Midbrain (tissue), 1 donor: ENCODE data around the gene LTBP1.
"Not testable (repeated sequence)": the region's sequence is repeated elsewhere in the genome, so short reads cannot be mapped to it uniquely, and the experiment has no call there.

Experiments
- DNase-seq: peaks from one replicate; lab custom pipeline; 2025; lab: John Stamatoyannopoulos, UW

Gene LTBP1

GRCh38 chr2:33343387-33343895 lies 396.7 kb downstream of the LTBP1 start:
- no peak for DNase-seq

DNA sequence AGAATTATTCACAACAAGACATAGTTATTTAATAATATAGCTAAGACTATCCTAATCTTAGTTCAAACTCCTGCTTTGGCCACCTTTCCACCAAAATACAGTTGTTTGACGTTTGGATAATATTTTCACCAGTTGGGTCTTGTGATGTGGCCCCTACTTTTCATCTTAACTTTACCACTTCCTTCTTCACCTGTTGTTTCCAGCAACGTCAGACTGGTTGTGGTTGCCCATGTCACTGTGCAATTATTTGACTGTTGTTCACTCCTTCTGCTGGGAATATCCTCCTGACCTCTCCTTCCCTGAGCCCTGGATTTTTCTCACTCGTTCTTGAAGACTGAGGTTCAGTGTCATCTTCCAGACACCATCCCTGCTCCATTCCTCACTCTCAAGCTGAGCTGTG lies 397.5 kb downstream of the LTBP1 start:
- DNase-seq, result no peak

- no peak for DNase-seq
Observed at GRCh38 chr2:33347856-33348255, 401.1 kb downstream of the LTBP1 start.

- no peak for DNase-seq
Observed at GRCh38 chr2:33350632-33351031, 403.9 kb downstream of the LTBP1 start.

DNA sequence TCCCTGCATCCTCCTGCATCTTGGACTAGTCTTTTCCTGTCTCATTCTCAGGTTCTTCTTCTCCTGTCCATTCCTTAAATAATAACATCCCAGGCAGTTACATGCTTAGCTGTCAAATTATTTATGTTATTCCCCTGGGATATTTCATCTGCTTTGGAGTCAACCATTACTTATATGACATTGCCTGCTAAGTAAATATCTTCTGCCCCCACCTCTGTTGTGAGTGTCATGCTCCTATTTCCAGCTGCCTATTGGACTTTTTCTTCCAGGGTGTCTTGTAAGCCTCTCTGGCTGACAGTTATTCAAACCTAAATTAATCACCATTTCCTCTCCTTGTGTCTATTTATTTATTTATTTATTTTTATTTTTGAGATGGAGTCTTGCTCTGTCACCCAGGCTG lies 405.0 kb downstream of the LTBP1 start:
- no peak for DNase-seq

- DNase-seq, result no peak
Observed at GRCh38 chr2:33354981-33355380, 408.2 kb downstream of the LTBP1 start.

GRCh38 chr2:33358878-33359277 lies 412.1 kb downstream of the LTBP1 start:
- no peak for DNase-seq

DNA sequence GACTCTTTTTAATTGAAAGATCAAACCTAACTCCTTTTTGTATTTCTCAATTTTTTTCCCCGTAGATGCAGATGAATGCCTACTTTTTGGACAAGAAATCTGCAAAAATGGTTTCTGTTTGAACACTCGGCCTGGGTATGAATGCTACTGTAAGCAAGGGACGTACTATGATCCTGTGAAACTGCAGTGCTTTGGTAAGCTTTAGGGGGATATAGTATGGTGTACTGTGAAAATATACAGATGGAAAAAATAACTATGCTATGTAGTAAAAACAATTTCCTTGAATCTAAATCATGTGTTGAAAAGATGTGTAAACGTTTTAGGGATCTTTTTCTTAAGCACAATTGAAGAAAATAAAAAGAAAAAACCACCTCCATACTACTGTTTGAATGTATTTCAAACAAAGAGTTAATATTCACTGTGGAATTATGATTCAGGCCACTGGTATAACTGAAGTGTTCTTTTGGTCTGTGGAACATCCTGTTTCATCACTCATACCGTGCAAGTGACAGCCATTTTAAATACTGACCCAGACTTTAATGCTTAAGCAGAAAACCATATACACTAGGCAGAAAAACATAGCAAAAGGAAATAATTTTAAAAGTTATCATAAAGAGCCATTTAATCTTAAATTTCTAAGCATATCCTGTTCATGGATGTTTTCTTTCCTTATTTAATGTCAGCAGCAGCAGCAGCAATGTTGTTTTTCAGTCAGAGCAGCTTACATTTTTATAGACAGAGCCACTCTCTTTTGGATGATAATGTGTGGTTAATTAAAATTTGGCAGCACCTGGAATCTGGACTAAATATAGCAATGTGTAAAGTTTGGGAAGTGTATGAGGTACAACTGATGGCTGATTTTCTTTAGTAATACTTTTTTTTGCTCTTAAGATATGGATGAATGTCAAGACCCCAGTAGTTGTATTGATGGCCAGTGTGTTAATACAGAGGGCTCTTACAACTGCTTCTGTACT lies 416.9 kb downstream of the LTBP1 start:
- DNase-seq, result no peak

DNA sequence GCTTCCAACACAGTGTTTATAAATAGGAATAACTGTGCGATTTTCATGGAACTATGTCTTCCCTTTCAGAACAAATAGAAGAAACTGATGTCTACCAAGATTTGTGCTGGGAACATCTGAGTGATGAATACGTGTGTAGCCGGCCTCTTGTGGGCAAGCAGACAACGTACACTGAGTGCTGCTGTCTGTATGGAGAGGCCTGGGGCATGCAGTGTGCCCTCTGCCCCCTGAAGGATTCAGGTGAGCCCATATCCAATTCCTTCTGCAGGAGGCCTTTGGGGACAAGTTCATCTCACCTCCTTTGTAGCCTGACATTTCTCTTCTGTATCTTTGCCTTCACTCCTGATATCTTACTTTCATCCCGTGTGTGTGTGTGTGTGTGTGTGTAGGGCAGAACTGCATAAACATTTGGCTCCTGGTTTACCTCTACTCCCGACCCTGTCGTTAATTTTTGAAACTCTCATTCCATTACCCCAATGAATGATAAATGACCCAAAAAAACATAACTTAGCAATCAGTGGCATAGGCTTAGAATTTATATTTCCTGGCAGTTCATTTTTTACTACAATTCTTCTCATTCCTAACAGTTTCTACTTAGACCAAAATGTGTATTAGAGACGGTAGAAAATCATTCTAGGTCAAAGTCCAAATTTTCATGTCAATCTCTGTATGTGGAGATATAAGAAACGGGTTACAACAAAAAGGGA lies 418.7 kb downstream of the LTBP1 start:
- DNase-seq, result no peak

DNA sequence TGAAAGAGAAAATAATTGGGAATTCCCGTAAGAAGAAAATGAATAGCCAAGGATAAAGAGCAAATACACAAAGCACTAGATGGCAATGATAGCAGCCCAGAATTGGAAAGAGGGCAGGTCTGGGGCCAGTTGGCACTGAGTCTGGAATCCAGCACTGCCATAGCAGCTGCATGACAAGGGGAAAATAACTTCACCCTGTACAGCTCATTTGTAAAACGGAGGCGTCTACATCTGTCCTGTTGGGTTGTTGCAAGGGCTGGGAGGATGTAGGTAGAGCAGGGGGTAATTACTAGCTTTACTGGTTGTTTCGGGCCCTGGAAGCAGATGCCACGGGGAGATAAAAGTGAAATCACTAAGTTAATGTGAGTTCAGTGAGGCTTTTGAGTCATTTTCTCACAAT lies 419.7 kb downstream of the LTBP1 start:
- DNase-seq, result peak; percentile 54

- DNase-seq, result not testable (repeated sequence)
Observed at GRCh38 chr2:33368524-33368923, 421.8 kb downstream of the LTBP1 start.

DNA sequence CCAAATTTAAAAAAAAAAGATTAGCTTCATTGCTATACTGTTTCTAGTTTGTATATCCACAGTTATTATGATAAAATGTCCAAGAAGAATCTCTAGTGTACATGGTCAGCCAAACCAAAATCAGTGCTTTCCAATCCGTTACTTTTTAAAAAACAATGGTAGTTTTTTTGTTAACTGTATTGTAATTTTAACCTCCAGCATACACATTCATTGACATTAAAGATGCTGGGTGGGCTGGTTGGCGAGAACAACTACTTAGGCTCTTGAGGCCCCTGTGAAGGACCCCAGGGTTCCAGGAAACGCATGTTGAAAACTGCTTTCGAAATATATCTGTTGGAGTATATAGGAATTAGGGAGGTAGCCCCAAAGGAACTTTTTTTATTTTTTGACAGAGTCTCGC lies 422.4 kb downstream of the LTBP1 start:
- DNase-seq, result no peak

GRCh38 chr2:33370636-33371265 lies 424.0 kb downstream of the LTBP1 start:
- DNase-seq, result no peak

DNA sequence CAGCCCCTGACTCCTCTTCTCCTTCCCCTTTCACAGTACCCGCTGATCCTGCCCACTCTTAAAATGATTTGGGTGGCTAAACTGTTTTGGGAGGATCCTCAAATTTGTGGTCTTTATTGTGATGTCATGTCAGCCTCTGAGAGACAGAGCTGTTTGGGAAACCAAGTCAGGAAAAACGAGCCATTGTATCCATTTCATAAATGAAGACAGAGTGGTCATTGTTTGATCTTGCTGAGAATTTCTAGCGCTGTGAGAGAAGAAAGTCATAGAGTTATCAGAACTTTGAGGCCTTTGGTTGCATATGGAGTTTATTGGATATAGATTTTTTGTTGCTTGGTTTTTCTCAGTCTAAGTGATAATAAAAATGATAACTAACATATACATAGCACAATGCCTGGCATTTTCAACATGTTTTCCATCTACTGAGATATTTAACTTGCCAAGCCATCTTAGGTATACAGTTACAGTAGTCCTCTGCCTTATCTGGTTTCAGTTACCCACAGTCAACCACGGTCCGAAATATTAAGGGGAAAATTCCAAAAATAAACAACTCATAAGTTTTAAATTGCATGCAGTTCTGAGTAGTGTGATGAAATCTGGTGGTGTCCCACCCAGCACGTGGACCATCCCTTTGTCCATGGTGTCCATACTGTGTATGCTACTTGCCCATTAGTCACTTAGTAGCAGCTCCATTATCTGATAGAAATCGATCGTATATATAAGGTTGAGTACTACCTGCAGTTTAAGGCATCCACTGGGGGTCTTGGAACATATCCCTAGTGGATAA lies 424.7 kb downstream of the LTBP1 start:
- peak; percentile 45 for DNase-seq

- peak; percentile 55 for DNase-seq
Observed at GRCh38 chr2:33372940-33373553, 426.3 kb downstream of the LTBP1 start.

GRCh38 chr2:33373986-33374385 lies 427.2 kb downstream of the LTBP1 start:
- DNase-seq, result no peak

GRCh38 chr2:33375054-33375453 lies 428.3 kb downstream of the LTBP1 start:
- no peak for DNase-seq

- DNase-seq, result no peak
Observed at GRCh38 chr2:33377048-33377447, 430.3 kb downstream of the LTBP1 start.

DNA sequence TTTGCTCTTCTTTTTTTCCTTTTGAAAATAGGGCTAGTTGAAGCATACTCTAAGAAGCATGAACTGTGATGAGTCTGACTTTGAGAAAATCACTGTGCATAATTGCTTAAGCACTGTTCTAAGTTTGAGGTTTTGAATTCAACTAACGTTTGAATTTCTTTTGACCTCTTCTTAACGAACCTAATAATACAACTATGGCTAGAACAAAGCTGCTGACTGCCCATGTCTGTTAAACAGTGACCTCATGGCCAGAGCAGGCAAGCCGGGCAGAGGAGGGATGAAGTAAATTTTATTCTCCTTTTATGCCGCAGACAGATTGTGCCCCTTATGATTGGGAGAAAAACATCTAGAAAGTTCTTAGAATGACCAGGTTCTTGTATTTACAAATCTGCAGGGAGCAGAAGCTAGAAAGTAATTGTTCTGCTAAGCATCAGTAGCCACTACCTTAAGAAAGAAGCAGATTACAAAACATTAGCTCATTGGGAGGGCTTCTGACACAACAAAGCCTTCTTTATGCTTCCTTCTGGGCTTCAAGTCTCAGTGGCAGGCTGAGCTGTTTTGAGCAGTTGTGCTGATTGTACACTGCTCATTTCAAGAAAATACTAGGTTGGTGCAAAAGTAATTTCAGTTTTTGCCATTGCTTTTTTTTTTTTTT lies 431.9 kb downstream of the LTBP1 start:
- peak; percentile 70 for DNase-seq

- DNase-seq, result no peak
Observed at GRCh38 chr2:33380001-33380609, 433.4 kb downstream of the LTBP1 start.
